Measurements from ENCODE around the gene GRIK3. TPM values are rescaled to one million over a fixed set of nuclear protein-coding genes. Genes with fewer than 3 reads are reported as not detected.

GRIK3 gene
- total RNA-seq, 2 donors from 2014 or later: 0.30 to 0.55 TPM

GRCh38 chr1:36787312-36787913 is 246.9 kb downstream of the GRIK3 start:
- Histone ChIP-seq H3K4me3 (no peak overlapping the region), H3K27me3 (no peaks in the 10 kb centered on the region), H3K27ac (no peak overlapping the region), H3K36me3 (no peaks in the 10 kb centered on the region), H3K4me1 (no peaks in the 10 kb centered on the region), H3K9me3 (no peaks in the 10 kb centered on the region)
- no peak for TF ChIP-seq CTCF (IDR thresholded peaks at IDR 0.05)
- no peak for DNase-seq (ENCODE audit: low spot score)

GRCh38 chr1:36786425-36786824 is 247.9 kb downstream of the GRIK3 start:
- TF ChIP-seq CTCF (IDR thresholded peaks at IDR 0.05): no peak
- DNase-seq (ENCODE audit: low spot score): no peak
- Histone ChIP-seq H3K27ac (no peak overlapping the region), H3K27me3 (no peaks in the 10 kb centered on the region), H3K36me3 (no peaks in the 10 kb centered on the region), H3K4me3 (no peak overlapping the region), H3K4me1 (no peaks in the 10 kb centered on the region), H3K9me3 (no peaks in the 10 kb centered on the region)

- DNase-seq (ENCODE audit: low spot score): no peak
- TF ChIP-seq CTCF (IDR thresholded peaks at IDR 0.05): no peak
- no peaks in the 10 kb centered on the region for H3K27me3 ChIP-seq
- no peaks in the 10 kb centered on the region for H3K4me1 ChIP-seq
- H3K4me3 ChIP-seq: no peak overlapping the region
- no peaks in the 10 kb centered on the region for H3K9me3 ChIP-seq
- H3K27ac ChIP-seq: no peak overlapping the region
- no peaks in the 10 kb centered on the region for H3K36me3 ChIP-seq
Observed at GRCh38 chr1:36784147-36784859, 250.0 kb downstream of the GRIK3 start.

GRCh38 chr1:36783475-36783874 is 250.8 kb downstream of the GRIK3 start:
- Histone ChIP-seq H3K27ac (no peak overlapping the region), H3K36me3 (no peaks in the 10 kb centered on the region), H3K9me3 (no peaks in the 10 kb centered on the region), H3K4me1 (no peaks in the 10 kb centered on the region), H3K27me3 (no peaks in the 10 kb centered on the region), H3K4me3 (no peak overlapping the region)
- TF ChIP-seq CTCF (IDR thresholded peaks at IDR 0.05): no peak
- DNase-seq (ENCODE audit: low spot score): no peak

- H3K9me3 ChIP-seq: no peaks in the 10 kb centered on the region
- H3K27ac ChIP-seq: no peak overlapping the region
- H3K36me3 ChIP-seq: no peaks in the 10 kb centered on the region
- no peaks in the 10 kb centered on the region for H3K4me1 ChIP-seq
- H3K27me3 ChIP-seq: no peaks in the 10 kb centered on the region
- TF ChIP-seq CTCF (IDR thresholded peaks at IDR 0.05): no peak
- no peak overlapping the region for H3K4me3 ChIP-seq
- no peak for DNase-seq (ENCODE audit: low spot score)
Observed at GRCh38 chr1:36782785-36783184, 251.5 kb downstream of the GRIK3 start.
